IPS-11a (cell line): ENCODE measurements around the gene UNC119.

Experiments
- H3K4me3 ChIP-seq: one replicate; pipeline ENCODE4 v1.5.1; 2013; ENCODE audit warnings: low read depth, low read length, control low read depth

The UNC119 gene

DNA sequence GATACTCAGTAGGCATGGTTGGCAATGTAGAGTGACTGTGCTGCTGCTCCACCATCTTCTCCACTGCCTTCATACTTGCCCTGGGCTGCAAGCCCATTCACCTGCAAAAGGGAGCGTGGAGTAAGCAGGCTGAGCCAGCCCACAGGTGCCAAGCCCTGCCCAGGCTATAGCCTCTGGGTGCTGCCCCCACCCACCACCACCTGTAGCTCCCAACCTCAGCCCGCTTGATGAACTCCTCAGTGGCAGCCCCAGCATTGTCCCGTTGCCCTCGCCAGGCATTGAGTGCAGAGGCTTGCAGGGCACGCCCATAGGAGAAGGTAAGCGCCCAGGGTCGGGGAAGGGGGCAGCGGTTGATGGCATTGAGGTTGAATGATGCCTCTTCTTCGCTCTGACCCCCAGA, 21.1 kb upstream of the UNC119 start:
- no peak overlapping the region for H3K4me3 ChIP-seq

DNA sequence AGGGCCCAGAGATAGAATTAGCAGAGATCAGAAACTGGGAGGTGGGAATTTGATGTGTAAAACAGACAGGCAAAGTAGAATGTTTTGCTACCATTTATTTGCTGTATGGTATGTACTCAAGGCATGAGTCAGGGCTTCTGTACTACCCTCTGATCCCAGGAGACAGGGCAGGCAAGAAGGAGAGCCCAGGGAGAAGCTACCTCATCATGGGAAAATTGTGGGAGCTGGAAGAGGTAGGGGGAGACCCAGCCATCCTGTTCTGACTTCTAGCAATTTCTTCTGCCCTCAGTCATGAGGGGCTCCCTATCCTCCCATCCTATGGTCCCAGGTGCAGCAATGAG, 20.6 kb upstream of the UNC119 start:
- H3K4me3 ChIP-seq = no peak overlapping the region

- H3K4me3 ChIP-seq = no peak overlapping the region
These were observed 20.0 kb upstream of the UNC119 start for GRCh38 chr17:28572259-28573039.

- peak within 1 kb of the TSS; percentile 92 for H3K4me3 ChIP-seq
These were observed 19.1 kb upstream of the UNC119 start, which contains the start of gene PIGS for GRCh38 chr17:28571361-28572122. PIGS (minus strand) TSS chr17:28571524; CDS start chr17:28571496, 28 bp downstream.

DNA sequence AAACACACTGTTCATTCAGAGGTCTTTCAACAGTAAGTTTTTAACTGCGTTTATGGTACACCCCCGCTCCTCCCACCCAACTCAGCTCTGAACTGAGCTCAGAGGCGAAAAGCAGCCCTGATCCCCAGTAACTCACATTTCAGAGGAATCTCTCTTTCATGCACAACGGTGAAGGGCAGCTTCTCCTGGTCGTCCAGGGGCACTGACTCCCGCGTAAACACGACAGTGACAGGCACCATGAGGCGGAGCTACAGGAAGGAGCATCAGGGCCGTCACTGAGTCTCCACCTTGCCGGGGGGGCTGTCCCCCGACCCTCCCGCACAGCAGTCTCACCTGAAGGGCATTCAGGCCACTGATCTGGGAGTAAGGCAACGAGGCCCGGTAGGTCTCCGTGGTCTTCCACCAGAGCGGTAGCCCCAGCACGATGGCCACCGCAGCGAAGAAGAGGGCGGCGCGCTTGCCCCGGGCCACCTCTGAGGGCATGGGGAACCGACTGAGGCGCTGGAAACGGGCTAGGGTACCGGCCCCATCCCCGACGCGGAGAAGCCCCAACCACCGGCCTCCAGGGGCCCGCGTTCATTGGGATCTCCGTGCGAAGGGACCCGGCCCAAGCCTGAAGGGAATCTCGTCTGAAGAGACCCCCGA, 18.4 kb upstream of the UNC119 start:
- peak overlapping the region; percentile 92 for H3K4me3 ChIP-seq

DNA sequence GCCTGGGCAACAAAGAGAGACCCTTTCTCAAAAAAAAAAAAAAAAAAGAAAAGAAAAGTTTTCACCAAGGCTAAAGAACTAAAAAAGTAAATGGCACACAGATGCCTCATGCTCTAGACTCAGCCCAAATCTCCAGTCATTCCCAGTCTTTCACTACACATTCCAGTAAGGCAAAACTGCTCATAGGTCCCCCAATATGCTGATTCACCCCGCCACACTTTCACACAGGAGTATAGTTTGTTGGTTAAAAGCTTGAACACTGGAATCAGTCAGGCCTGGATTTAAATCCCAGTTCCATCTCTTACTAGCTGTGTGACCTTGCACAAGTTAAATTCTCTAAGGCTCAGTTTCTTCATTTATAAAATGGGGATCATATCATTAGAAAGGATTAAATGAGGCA, 17.0 kb upstream of the UNC119 start:
- H3K4me3 ChIP-seq = no peak overlapping the region

GRCh38 chr17:28567604-28568003, 15.2 kb upstream of the UNC119 start:
- no peak overlapping the region for H3K4me3 ChIP-seq

GRCh38 chr17:28563475-28563874, 11.1 kb upstream of the UNC119 start:
- no peak overlapping the region for H3K4me3 ChIP-seq

GRCh38 chr17:28555022-28555421, 2.6 kb upstream of the UNC119 start:
- no peak overlapping the region for H3K4me3 ChIP-seq

- no peak overlapping the region for H3K4me3 ChIP-seq
These were observed 2.1 kb upstream of the UNC119 start for GRCh38 chr17:28554565-28554964.

DNA sequence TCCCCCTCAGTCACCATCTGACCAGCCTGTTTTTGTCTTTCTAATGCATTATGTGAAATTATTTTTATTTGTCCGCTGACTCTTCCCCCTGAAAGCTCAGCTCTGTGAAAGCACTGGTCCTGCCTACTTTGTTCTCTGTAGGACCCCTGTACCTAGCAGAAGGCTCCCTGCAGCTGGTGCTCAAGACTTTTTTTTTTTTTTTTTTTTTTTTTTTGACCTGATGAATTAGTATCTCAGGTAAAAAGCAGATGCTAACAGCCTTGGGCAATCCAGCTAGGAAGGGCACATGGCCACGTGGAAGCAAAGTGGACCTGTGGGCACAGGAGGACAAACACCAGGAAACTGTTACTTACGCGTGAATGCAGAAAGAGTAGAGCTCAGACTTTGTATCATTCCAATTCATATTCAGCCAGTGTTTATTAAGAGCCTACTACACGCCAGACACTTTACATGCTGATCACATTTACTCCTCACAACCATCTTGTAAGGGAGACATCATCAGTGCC, 629 bp upstream of the UNC119 start:
- no peak overlapping the region for H3K4me3 ChIP-seq

- peak overlapping the region; percentile 69 for H3K4me3 ChIP-seq
These were observed 826 bp downstream of the UNC119 start for GRCh38 chr17:28551421-28552175.

DNA sequence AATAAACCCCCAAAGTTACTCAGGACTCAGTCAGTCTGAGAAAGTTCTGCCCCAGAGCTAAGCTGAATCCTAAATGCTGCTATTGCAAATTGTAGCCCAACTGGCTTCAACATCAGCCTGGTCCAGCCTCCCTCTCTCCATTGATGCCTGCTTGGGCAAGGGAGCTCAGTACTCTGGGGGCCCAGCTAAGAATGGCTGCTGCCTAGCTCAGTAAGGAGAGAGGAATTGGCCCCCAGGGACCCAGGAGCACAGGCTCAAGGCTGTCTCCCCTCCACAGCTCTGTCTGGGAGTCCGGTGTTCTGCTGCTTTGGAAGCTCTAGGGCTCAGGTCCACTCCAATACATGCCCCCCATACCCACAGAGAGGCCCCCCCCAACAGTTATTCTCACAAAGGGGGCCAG, 1.6 kb downstream of the UNC119 start:
- no peak overlapping the region for H3K4me3 ChIP-seq

DNA sequence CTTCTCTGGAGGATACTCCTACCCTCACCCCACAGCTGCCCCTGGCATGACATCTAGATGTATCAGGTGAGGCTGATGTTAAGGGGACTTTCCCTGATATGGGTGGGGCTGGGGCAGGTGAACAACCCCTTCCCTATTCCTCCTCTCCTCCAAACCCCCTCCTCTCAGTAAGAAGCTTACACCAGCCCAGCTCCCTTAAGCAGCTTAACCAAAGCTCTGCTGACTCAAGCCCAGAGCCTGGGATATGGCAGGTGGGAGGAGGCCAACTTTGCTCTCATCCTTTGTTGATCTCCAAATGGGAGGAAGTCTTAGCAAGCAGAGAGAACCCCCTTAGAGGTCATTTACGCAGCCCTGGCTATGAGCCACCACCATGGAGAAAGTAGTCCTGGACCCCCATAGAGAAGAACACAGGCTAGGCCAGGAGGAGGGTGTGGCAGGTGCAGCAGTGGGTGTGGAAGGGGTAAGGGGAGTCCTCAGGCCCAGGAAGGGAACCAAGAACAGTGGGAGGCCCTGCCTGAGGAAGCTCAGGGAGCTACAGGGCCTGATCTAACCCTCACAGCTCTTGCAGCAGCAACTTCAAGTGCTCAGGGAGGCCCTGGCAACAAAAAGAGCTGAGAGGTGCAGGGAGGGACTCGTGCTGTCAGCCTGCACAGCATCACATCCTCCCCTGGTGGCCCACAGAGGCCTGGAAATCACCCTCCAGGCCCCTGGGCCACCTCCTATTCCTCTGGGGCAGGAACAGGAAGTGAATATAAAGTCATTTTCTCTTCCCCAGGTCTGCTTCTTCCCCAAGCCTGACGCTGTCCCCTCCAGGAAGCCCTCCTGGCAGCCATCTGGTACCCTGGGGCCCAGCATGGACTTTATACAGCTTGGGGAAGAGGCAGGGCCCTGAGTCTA, 2.9 kb downstream of the UNC119 start:
- H3K4me3 ChIP-seq = no peak overlapping the region

DNA sequence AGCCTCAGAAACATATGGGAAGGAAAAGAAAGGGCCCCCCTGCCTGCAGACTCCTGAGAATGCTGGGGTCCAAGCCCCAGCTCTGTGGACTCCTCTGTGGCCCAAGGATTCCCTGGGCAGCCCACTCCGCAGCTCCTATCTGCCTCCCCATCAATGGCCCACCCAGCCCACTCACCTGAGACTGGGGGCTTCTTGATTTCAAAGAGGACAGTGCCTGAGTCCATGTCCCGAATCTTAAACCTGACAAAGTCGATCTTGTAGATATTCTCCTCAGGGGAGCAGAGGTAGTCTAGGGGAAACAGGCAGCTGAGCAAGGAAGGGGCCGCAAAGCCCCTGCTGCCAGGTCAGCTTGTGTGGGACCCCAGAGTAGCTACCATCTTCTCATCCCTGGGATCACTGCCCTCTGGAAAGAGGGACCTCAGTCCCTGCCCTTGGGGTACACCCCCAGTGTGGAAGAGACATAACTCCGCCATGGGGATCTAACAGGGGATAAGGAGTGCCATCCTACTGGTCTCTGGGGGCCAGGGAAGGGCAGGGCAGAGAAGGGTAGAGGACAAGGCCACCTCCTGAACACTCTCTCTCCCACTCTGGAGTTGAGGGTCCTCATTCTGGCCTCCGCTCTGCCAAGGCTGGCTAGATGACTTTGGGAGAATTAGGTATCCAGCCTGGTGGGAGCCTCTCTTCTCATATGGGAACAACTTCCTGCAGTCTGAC, 3.9 kb downstream of the UNC119 start:
- H3K4me3 ChIP-seq = no peak overlapping the region

- no peak overlapping the region for H3K4me3 ChIP-seq
These were observed 4.6 kb downstream of the UNC119 start for GRCh38 chr17:28547623-28548416.

DNA sequence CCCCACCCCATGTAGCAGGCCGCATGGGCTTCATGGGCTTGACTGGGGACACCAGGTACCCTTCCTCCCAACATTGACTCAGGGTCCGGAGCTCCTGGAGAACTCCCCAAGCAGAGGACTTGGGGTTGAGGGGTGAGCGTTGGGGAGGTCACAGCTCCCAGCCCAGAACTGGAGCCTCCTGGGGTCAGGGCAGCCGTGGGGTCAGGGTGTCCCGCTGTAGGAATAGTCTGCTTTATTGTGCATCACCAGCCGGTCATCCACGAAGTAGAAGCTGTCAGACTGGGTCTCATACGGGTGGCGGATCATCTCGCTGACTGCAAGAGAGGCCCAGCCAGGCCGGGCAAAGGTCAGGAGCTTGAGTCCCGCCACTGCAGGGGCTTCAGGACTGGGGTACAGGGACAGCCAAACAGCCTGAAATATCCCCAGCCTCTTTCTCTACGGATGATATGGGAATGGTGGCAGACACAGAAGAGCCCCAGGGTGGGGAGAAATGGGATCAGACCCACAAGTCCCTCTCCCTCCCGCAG, 5.3 kb downstream of the UNC119 start:
- no peak overlapping the region for H3K4me3 ChIP-seq

DNA sequence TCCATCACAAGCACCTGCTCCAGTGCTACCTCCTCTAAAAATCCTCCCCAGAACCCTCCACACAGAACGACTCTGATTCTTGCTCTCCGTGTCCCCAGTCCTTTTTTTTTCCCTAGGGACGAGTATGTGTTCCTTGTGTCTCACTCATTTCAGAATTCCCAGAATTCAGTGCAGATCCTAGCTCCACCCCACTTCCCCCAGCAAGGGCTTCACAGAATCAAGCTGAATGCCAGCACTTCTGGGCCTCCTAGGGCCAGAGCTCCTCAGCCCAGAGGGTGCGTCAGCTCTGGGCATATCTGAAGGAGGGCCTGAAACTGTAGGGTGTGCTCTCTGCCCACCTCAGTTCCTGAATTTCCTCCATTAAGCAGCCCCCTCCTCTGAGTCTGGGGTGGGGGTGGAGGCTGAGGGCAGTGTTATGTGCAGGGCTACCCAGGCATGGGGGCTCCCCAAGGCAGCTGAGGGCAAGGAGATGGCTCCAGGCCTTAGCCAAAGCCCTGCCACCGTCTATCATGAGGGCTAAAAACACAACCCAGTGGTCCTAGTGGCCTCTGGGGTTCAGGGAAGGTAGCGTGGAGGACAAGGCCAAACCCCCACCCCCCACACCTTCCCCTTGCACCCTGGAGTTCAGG, 6.5 kb downstream of the UNC119 start:
- H3K4me3 ChIP-seq = no peak overlapping the region
